ENCODE data around the gene GIMAP1. TPM values are rescaled to one million over a fixed set of nuclear protein-coding genes. Genes with fewer than 3 reads are reported as not detected.

The GIMAP1 gene
- polyA plus RNA-seq, 1 of the 3 experiments (the other 2 are of a cell fraction) = not detected

DNA sequence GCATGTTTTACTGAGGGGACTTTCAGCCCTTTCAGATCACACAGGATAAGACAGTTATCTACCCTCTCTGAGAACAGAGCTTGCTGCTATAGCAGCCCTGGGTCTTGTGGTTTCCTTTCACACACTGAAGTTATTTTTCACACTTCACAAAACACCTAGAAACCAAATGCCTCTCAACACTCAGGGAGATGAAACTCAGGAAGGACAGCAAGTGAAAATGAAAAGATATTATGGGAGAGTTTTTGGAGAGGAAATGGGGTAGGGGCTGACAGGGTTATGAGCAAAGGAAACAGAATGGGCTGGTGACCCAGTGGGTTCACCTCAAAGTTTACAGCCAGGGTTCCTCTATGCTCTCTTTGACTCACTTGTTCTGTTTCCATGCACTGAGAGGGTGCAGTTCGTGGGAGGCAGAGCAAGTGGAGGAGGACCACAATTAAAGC is 47.9 kb upstream of the GIMAP1 start:
- Histone ChIP-seq H3K9me3 (no peaks in the 10 kb centered on the region), H3K9me2 (no peaks in the 10 kb centered on the region), H3K4me3 (ENCODE audit: low read depth in 2 of 2, low read length in 1 of 2) (no peak overlapping the region), H3K36me3 (replicated peaks in 1 of 2; ENCODE audit: control insufficient read depth in 1 of 2, insufficient read depth in 2 of 2, low read length in 1 of 2) (no peaks in the 10 kb centered on the region), H2AFZ (ENCODE audit: low read depth) (no peak overlapping the region), H3K79me2 (ENCODE audit: insufficient read depth) (no peaks in the 10 kb centered on the region), H3K4me1 (ENCODE audit: control insufficient read depth in 1 of 2, insufficient read depth in 2 of 2, low read depth in 1 of 2, low read length in 1 of 2) (no peaks in the 10 kb centered on the region), H3F3A (replicated peaks; ENCODE audit: insufficient read depth) (no peaks in the 10 kb centered on the region), H4K20me1 (ENCODE audit: insufficient read depth) (no peaks in the 10 kb centered on the region), H3K27ac (ENCODE audit: low read depth in 2 of 2, low read length in 1 of 2) (no peak overlapping the region), H3K9ac (no peak overlapping the region), H3K4me2 (no peak overlapping the region), H3K27me3 (ENCODE audit: insufficient read depth) (no peaks in the 10 kb centered on the region; the same call in 1 of the 2 replicates)
- DNase-seq = no peak
- TF ChIP-seq, protein P1, sequence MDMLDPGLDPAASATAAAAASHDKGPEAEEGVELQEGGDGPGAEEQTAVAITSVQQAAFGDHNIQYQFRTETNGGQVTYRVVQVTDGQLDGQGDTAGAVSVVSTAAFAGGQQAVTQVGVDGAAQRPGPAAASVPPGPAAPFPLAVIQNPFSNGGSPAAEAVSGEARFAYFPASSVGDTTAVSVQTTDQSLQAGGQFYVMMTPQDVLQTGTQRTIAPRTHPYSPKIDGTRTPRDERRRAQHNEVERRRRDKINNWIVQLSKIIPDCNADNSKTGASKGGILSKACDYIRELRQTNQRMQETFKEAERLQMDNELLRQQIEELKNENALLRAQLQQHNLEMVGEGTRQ (IDR thresholded peaks at IDR 0.05; ENCODE audit: borderline replicate concordance, low read depth, low read length) = no peak
- TF ChIP-seq ELF1 (IDR thresholded peaks at IDR 0.05) (no peak), RXRA (IDR thresholded peaks at IDR 0.05; ENCODE audit: borderline replicate concordance, low read depth) (no peak), GATA2 (CRISPR knock-in tag; IDR thresholded peaks at IDR 0.05) (no peak), TEAD4 (IDR thresholded peaks at IDR 0.05; ENCODE audit: borderline replicate concordance, insufficient read depth) (no peak), NRF1 (IDR thresholded peaks at IDR 0.05; ENCODE audit: low read depth, low read length) (no peak), TAF1 (IDR thresholded peaks at IDR 0.05; ENCODE audit: borderline replicate concordance, low read depth, low read length) (no peak), RAD21 (IDR thresholded peaks at IDR 0.05; ENCODE audit: low read length) (no peak), POLR2AphosphoS5 (IDR thresholded peaks at IDR 0.05; ENCODE audit: low read depth, low read length) (no peak), TCF12 (IDR thresholded peaks at IDR 0.05) (no peak)
- TF ChIP-seq, protein P2, sequence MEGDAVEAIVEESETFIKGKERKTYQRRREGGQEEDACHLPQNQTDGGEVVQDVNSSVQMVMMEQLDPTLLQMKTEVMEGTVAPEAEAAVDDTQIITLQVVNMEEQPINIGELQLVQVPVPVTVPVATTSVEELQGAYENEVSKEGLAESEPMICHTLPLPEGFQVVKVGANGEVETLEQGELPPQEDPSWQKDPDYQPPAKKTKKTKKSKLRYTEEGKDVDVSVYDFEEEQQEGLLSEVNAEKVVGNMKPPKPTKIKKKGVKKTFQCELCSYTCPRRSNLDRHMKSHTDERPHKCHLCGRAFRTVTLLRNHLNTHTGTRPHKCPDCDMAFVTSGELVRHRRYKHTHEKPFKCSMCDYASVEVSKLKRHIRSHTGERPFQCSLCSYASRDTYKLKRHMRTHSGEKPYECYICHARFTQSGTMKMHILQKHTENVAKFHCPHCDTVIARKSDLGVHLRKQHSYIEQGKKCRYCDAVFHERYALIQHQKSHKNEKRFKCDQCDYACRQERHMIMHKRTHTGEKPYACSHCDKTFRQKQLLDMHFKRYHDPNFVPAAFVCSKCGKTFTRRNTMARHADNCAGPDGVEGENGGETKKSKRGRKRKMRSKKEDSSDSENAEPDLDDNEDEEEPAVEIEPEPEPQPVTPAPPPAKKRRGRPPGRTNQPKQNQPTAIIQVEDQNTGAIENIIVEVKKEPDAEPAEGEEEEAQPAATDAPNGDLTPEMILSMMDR (IDR thresholded peaks at IDR 0.05) = no peak
- TF ChIP-seq, protein P3, sequence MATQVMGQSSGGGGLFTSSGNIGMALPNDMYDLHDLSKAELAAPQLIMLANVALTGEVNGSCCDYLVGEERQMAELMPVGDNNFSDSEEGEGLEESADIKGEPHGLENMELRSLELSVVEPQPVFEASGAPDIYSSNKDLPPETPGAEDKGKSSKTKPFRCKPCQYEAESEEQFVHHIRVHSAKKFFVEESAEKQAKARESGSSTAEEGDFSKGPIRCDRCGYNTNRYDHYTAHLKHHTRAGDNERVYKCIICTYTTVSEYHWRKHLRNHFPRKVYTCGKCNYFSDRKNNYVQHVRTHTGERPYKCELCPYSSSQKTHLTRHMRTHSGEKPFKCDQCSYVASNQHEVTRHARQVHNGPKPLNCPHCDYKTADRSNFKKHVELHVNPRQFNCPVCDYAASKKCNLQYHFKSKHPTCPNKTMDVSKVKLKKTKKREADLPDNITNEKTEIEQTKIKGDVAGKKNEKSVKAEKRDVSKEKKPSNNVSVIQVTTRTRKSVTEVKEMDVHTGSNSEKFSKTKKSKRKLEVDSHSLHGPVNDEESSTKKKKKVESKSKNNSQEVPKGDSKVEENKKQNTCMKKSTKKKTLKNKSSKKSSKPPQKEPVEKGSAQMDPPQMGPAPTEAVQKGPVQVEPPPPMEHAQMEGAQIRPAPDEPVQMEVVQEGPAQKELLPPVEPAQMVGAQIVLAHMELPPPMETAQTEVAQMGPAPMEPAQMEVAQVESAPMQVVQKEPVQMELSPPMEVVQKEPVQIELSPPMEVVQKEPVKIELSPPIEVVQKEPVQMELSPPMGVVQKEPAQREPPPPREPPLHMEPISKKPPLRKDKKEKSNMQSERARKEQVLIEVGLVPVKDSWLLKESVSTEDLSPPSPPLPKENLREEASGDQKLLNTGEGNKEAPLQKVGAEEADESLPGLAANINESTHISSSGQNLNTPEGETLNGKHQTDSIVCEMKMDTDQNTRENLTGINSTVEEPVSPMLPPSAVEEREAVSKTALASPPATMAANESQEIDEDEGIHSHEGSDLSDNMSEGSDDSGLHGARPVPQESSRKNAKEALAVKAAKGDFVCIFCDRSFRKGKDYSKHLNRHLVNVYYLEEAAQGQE (IDR thresholded peaks at IDR 0.05; ENCODE audit: low read depth, low read length) = no peak
- WGBS (ENCODE audit: low lambda C conversion rate) = 0% methylated on average over 1 of the region's 1 CpG
- POLR2A ChIA-PET = no interaction called here
- CTCF ChIA-PET = no interaction called here

DNA sequence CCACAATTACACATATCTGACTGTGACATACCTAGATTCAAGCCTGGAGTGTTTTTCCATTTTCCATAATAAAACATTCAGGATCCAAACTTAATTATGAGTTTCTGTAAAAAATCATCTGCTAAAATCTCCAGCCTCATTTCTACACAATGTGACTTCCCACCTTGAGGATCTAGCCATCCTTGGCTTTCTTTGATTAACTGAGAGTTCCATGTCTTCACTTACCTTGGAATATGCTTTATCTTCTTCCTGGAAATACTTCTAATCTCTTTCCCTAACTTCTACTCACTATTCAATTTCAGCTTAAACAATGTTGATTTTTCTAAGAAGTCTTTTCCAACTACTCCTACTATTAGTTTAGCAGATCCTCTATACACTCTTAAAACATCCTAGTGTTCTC is 47.4 kb upstream of the GIMAP1 start:
- ChIA-PET POLR2A (no interaction called here), CTCF (no interaction called here)
- Histone ChIP-seq H3K4me2 (no peak overlapping the region), H3K27ac (ENCODE audit: low read depth in 2 of 2, low read length in 1 of 2) (no peak overlapping the region), H3K36me3 (replicated peaks in 1 of 2; ENCODE audit: control insufficient read depth in 1 of 2, insufficient read depth in 2 of 2, low read length in 1 of 2) (no peaks in the 10 kb centered on the region), H3K9ac (no peak overlapping the region), H3K79me2 (ENCODE audit: insufficient read depth) (no peaks in the 10 kb centered on the region), H2AFZ (ENCODE audit: low read depth) (no peak overlapping the region), H3K4me1 (ENCODE audit: control insufficient read depth in 1 of 2, insufficient read depth in 2 of 2, low read depth in 1 of 2, low read length in 1 of 2) (no peaks in the 10 kb centered on the region), H3K9me3 (no peaks in the 10 kb centered on the region), H3K4me3 (ENCODE audit: low read depth in 2 of 2, low read length in 1 of 2) (no peak overlapping the region), H4K20me1 (ENCODE audit: insufficient read depth) (no peaks in the 10 kb centered on the region), H3K27me3 (ENCODE audit: insufficient read depth) (no peaks in the 10 kb centered on the region; the same call in 1 of the 2 replicates), H3F3A (replicated peaks; ENCODE audit: insufficient read depth) (no peaks in the 10 kb centered on the region), H3K9me2 (no peaks in the 10 kb centered on the region)
- DNase-seq = no peak
- TF ChIP-seq, protein P3 (IDR thresholded peaks at IDR 0.05; ENCODE audit: low read depth, low read length) = no peak
- TF ChIP-seq NFIC (IDR thresholded peaks at IDR 0.05; ENCODE audit: borderline replicate concordance) = no peak
- no peak for TF ChIP-seq GATA2 (CRISPR knock-in tag; IDR thresholded peaks at IDR 0.05)
- TF ChIP-seq RXRA (IDR thresholded peaks at IDR 0.05; ENCODE audit: borderline replicate concordance, low read depth) = no peak
- TF ChIP-seq, protein P4, sequence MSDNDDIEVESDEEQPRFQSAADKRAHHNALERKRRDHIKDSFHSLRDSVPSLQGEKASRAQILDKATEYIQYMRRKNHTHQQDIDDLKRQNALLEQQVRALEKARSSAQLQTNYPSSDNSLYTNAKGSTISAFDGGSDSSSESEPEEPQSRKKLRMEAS (IDR thresholded peaks at IDR 0.05; ENCODE audit: low read depth) = no peak
- no peak for TF ChIP-seq RAD21 (IDR thresholded peaks at IDR 0.05; ENCODE audit: low read length)
- no peak for TF ChIP-seq GABPA (IDR thresholded peaks at IDR 0.05; ENCODE audit: low read depth)
- TF ChIP-seq EP300 (IDR thresholded peaks at IDR 0.05; ENCODE audit: borderline replicate concordance in 1 of 2, low read depth in 1 of 2, low read length in 1 of 2) = no peak
- no peak for TF ChIP-seq EZH2phosphoT487 (IDR thresholded peaks at IDR 0.05; ENCODE audit: borderline replicate concordance, low read depth)

Data from SK-N-SH (cell line).